Measurements from ENCODE around the gene SPTB.

SPTB gene

DNA sequence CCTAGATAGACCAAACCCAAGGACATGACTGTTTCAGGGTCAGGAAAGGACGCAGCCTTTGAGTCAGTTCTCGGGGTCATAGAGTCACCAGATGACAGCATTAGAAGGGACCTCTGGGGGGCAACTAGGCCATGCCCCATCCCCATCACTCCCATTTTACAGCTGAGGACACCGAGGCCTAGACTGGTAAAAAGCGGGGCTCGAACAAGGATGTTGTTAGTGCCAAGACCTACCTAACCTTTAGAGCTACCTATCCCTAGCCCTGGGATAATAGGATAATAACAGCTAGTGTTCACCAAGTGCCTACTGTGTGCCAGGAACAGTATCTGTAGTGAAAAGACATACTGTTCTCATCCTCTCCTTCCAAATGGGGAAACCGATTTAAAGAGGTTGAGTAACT lies 126.8 kb downstream of the SPTB start:
- DNase-seq (ENCODE audit: low read depth), result no peak

DNA sequence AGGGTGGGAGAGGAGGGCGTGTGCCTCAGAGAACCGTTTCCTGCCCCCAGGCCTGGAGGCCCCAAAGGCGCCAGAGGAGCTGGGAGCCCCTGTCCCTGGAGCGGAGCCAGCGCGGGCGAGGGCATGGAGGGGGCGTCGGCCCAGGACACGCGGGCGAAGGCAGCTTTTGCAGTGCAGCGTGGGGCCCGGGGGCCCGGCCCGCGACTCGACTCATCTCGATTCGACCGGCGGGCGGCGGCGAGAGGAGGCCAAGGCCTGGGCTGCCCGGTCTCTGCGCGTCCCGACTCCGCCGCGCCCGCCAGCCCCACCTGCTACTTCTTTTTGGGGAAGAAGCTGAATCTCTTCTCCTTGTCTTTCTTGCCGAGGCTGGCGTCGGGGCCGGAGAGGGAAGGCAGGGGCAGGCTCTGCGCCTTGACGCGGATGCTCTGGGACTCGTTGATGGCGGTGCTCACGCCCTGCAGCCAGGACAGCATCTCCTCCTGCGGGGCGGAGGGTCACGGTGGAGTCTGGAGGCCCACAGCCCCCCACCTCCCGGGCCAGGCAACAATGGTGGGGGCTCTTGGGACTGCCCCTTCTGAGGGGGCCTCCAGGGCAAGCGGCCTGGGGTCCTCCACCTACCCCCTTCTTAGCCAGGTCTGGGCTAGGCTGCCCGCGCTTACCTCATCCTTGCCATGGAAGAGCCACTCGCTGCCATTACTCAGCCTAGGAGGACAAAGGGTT lies 130.6 kb downstream of the SPTB start:
- no peak for DNase-seq (ENCODE audit: low read depth)

DNA sequence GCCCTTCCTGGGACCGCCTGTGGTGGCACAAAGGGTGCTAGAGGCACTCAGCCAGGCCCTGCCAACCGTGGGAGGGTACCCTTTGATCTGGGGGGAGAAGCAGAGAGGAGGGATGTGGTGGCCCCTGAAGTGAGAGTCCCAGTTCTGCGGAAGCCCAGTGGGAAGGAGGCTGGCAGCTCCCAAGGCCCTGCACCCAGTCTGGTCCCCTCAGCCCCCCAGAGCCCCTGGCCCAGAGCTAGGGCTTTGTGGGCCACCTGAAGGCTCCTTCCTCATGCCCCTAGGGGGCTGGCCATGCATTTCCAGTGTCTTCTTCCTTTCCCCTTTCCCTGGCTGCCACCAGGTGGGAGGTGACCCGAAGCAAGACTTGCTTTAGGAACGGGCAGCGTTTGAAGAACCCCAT lies 131.2 kb downstream of the SPTB start:
- no peak for DNase-seq (ENCODE audit: low read depth)

DNA sequence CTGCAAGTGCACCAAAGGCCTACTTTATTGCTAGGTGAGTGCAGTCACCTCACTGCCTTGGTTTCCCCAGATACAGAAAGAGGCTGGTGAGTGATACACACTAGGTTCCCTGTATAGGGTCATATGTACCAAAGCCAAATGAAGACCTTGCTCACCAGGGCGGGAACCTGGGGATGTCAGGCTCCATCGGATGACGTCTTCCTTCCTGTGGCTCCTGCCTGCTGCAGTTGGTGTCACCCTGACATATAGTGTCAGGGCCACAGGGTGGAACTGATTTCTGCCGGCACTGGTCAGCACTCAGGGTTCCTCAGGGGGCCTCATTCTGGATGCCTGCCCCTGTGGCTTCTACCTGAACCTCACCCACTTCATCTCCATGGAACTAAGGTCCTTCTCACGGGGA lies 132.4 kb downstream of the SPTB start:
- no peak for DNase-seq (ENCODE audit: low read depth)

DNA sequence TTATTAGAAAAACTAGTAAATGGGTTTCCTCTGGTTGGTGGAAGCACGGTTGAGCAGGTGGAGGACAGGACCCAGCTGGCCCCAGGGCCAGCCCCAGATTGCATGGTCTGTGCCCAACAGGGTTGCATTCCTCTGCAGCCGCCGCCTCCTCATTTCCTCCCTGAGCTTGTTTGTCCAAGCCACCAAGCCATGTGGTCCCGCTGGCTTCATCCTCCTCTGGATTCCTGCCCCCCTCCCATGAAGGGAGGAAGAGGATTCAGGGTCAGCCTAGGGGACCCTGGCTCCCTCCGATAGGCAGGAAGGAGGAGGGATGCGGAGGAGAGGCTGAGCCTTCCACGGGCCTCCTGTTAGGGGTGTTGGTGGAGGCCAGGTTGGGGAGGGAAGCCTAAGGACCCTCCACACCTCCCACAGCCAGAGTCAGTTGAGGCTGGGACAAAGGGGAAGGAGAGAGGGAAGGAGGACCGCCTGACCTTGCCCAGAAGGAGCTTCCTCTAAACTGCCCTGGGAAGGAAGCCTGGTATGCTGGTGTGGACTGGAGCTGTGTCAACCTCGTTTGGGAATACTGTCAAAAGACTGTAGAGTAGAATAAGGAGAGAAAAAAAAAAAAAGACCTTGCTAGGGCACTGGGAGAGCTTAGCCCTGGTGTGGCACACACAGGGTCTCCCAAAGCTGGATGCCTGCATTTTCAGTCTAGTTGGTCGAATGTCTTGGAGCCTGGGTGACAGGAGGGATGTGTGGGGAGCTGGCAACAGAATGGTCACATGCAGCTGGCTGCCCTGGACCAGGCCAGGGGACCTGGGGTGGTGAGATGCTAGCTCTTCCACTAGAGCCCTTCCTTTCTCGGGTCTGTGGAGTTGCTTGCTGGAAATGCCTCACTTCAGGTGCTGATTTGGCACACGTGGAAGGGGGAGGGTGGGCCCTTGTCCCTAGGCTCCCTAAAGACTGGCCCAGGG lies 133.1 kb downstream of the SPTB start:
- DNase-seq (ENCODE audit: low read depth), result no peak

DNA sequence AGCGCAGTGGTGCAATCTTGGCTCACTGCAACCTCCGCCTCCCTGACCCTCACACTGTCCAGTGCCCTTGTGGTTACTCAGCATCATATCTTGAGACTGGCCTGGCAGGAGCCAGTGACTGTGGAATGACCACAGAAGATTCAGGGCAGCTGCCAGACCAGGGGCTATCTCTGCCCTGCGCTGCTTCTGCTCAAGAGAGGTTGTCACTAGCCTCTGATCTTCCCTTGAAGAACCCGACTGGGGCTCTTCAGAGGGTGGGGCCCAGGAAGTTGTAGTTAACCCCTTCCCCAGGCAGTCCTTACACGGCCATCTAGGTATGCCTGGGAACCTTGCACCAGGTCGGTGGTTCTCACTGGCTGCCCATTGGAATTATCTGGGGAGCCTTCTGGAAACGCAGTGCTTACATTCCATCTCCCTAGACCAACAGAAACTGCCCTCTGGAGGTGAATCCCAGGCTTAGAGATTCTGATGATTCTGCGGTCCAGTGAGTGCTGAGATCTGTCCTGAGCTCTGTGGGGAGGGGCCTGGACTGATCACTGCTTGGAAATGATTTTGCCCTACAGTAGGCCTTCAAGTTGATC lies 134.1 kb downstream of the SPTB start:
- no peak for DNase-seq (ENCODE audit: low read depth)

DNA sequence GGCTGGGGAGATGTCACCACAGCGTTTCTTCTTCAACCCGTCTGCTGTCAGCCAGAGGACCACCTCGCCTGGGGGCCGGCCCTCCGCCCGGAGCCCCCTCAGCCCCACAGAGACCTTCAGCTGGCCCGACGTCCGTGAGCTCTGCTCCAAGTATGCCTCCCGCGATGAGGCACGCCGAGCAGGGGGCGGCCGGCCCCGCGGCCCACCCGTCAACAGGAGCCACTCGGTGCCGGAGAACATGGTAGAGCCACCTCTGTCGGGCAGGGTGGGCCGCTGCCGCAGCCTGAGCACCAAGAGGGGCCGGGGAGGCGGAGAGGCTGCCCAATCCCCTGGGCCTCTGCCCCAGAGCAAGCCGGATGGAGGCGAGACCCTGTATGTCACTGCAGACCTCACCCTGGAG lies 136.6 kb downstream of the SPTB start:
- DNase-seq (ENCODE audit: low read depth), result no peak

DNA sequence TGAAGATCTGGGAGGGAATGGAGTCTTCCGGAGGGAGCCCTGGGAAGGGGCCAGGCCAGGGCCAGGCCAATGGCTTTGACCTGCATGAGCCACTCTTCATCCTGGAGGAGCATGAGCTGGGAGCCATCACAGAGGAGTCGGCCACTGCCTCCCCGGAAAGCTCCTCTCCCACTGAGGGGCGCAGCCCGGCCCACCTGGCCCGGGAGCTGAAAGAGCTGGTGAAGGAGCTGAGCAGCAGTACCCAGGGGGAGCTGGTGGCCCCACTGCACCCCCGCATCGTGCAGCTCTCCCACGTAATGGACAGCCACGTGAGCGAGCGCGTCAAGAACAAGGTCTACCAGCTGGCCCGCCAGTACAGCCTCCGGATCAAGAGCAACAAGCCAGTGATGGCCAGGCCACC lies 137.7 kb downstream of the SPTB start:
- DNase-seq (ENCODE audit: low read depth), result no peak

DNA sequence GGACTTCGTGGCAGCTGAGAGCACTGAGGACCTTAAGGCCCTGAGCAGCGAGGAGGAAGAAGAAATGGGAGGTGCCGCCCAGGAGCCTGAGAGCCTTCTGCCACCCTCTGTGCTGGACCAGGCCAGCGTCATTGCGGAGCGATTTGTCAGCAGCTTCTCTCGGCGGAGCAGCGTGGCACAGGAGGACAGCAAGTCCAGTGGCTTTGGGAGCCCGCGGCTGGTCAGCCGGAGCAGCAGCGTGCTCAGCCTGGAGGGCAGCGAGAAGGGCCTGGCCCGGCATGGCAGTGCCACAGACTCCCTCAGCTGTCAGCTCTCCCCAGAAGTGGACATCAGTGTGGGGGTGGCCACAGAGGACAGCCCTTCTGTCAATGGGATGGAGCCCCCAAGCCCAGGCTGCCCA lies 138.5 kb downstream of the SPTB start:
- no peak for DNase-seq (ENCODE audit: low read depth)

DNA sequence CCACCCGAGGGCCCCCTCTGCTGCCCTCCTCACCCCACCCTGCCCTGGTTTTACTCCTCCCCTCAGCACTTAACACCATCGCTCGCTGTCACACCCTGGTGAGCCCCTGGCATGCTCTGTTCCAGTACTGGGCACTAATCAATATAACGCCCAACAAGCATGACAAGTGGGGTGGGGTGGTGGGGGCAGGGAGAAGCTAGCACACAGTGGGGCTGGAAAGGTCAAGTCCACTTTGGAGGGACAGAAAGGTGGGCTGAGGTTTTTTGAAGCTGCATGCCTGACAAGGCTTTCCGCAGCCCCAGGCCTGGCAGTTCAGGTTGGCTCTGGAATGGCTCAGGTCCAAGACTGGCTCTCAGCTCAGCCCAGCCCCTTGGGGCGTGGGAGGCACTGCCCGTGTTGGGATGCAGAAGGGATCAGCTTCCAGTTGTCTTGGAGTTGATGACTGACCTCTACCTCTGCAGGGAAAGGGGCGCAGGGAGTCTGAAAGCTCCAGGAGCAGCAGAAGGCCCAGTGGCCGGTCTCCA lies 141.4 kb downstream of the SPTB start:
- DNase-seq (ENCODE audit: low read depth), result no peak

DNA sequence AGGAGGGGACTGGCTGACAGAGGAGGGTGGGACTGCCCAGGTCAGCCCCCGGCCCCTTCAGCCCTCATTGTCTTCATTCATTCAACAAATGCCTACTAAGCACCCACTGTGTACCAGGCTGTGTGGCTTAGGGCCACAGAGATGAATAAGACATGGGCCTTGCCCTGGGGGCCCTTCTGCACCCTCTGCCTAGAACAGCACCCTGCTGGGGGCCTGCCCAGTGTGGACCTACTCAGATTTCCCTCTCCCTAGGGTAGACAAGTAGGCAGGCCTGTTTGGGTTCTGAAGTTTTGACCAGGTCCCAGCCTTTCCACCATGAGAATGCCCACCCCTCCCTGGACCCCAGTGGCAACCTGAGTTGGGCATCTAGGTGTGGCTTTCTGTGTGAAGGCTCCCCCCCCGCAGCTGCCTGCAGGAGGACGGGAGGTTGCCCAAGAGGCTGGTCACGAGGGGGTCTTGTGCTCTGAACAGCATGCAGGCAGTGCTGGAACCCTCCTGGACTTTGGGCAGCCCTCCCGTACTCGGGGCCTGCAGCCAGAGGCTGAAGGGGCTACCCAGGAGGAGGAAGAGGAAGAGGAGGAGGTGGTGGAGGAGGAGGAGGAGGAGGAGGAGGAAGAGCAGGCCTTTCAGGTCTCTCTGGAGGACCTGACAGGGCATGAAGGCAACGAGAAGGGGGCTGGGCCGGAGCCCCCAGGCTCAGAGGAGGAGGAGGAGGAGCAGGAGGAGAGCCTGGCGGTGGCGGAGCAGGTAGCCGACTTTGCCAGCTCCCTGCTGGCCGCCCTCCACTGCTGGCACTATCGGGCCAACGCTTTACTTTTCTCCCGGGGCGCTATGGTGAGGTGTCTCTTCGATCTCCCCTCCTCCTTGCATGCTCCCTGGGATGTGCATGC lies 142.1 kb downstream of the SPTB start:
- no peak for DNase-seq (ENCODE audit: low read depth)

DNA sequence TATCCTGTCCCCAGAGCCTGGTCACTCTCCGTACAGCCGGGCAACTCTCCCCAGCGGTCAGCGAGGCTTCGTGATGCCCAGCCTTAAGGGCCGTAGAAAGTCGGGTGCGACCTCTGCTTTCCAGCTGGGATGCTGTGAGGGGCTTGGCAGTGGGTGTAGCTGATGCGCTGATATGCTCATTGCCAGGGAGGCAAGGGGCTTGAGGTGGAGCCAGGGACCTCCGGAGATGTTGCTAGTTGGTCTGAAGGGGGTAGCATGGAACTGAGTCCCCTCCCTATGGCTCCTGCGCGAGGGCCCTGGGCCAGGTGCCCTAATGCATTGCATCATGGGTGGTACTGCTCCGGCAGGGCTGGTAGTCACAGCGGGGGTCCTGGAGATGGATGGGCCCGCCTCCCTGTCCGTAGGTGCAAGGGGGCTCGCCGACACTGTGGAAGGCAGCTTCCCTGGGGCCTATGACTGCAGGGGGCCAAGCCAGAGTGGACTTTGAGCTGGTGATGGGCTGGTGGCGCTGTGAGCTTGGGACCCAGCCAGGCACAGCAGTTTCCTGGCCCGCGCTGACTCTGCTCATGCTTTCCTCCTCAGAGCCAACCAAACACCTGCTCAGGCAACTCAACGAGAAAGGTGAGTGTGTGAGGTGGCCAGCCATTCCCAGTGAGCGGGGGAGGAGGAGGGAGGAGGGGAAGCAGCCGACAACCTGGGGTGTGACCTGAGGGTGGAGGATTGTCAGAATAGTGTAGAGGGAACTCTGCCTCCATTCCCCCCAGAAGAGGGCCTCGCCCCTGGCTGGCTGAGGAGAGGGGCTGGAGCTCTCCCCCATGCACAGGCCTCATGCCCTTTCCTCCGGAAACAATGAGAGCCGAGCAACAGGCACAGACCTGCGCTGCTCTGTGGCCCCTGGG lies 143.2 kb downstream of the SPTB start:
- DNase-seq (ENCODE audit: low read depth), result no peak

DNA sequence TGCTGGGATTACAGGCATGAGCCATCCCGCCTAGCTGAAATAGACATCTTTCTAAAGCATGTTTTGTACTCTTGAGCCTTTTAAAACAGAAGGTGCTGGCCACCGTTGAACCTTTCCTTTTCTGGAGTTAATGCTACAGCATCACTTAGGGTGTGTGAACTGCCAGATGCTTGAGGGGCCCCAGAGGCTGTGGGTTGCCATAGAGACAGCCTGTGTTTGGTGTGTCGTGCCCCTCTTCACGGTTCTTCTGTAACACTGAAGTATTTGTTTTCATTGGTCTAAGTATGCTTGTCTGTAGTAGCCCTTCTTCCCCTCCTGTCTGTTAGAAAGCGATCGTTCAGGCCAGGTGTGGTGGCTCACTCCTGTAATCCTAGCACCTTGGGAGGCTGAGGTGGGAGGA lies 144.7 kb downstream of the SPTB start:
- DNase-seq (ENCODE audit: low read depth), result no peak

DNA sequence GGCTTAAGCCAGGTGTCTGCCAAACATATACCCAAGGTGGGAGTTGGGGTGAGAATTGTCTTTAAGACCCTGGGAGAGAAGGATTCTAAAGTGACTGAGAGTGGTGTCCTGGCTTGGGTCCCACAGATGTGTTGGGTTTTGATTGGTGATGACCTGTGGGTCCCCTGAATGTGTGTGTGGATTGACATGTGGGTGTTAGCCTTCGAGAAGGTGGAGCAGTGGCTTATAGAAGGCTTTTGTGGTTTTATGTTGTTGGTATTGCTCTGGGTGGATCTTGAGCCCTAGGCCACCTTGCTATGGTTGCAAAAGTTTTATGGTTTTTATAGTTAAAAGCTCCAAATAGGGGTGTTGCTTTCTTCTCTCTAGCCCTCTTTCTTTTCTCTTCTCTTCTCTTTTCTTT lies 145.8 kb downstream of the SPTB start:
- DNase-seq (ENCODE audit: low read depth), result no peak

DNA sequence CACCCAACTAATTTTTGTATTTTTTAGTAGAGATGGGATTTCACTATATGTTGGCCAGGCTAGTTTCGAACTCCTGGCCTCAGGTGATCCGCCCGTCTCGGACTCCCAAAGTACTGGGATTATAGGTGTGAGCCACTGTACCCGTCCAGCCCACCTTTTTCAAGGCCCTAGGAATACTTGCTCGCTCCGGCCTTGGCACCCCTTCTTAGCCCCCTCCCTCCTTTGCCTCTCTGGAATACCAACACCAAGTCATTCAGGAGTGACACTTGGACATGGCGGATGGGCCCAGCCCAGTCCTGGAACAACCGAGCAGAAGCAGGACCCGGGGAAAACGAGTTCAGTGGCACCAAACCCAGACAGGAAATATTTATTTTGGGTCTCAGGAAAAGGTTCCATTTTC lies 146.4 kb downstream of the SPTB start:
- DNase-seq (ENCODE audit: low read depth), result no peak

DNA sequence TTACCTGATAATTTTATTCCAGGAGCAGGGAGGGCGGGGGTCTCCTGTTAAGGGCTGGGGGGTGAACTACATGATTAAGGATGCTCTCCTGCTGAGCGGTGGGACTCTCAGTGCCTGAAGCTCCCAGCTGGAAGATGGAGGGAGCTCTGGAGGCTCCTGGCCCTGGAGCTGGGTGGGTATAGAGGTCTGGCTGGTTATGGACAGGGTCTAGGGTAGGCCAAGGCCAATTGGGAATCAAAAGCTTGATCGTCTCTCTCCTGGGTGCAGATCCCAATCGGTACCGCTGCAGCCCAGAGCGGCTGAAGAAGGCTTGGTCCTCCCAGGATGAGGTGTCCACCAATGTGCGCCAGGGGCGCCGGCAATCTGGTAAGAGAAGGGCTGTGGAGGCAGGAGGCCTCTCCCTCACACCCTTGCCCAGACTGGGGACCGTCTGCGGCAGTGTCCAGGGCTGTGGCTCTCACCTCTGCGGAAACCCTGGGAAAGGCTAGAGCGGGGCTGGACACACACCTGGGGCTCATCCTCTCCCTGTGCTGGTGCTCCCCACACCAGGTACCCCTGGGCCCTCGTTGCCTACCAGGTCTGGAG lies 147.1 kb downstream of the SPTB start:
- no peak for DNase-seq (ENCODE audit: low read depth)

DNA sequence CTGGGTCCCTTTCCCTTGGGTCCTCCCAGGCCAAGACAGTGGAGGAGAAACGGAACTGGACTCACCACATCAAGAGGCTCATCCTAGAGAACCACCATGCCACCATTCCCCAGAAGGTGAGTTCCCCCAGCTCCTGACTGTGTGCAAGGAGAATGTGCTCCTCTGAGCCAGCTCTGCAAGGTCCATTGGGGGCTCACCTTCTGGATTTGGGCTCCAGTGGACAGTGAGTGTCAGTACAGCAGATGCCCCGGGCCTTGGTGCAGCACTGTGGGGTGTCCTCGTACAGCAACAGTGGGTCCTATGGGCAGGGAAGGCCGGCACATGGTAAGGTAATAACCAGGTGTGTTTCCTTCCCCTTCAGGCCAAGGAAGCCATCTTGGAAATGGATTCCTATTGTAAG lies 147.6 kb downstream of the SPTB start:
- DNase-seq (ENCODE audit: low read depth), result no peak

DNA sequence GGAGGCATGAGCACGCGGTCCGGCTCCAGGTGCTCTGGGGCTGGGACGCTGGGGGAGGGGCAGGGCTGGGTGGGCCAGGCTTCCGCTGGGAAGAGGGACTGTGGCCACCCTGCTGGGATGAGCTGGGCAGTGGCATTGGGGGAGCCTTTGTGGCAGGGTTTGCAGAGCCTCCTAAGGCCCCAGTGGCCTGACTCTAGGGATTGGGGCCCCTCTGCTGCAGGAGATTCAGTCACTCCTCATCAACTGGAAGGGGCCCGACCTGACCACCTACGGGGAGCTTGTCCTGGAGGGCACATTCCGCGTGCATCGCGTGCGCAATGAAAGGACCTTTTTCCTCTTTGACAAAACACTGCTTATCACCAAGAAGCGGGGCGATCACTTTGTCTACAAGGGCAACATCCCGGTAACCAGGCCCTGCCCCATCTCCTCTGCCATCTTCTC lies 148.5 kb downstream of the SPTB start:
- DNase-seq (ENCODE audit: low read depth), result no peak

DNA sequence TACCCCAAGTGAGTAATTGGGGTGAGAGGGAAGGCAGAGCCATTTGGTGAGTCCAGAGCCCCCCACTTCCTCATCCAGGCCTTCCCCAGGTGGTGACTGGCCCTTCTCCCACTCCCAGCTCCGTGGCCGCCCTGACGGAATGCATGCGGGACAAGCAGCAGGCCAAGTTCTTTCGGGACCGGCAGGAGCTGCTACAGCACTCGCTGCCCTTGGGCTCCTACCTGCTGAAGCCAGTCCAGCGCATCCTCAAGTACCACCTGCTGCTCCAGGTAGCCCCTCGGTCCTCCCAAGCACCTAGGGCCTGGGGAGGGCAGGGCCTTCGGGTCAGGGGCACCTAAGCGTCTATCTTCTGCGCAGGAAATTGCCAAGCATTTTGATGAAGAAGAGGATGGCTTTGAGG lies 149.0 kb downstream of the SPTB start:
- no peak for DNase-seq (ENCODE audit: low read depth)

DNA sequence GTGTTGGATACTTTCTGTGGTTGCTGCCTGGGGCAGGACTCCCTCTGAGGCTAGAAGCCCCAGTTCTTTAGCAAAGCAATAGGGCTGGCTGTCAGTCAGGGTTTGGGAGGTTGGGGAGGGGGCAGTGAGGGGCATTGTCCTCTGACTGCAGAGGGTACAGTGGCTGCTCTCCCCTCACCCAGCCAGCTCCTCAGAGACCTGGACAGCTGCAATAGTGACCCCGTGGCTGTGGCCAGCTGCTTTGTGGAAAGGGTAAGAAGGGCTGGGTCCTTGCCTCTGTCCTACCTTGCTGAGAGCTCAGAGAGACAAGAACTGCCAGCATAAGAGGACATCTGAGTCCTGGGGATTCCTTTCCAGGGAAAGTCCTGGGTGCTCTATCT lies 149.7 kb downstream of the SPTB start:
- no peak for DNase-seq (ENCODE audit: low read depth)

All from stimulated activated CD8-positive, alpha-beta memory T cell treated with anti-CD3 and anti-CD28 coated beads, Interleukin-15, amount 100 ng/mL, for 1 hour (primary cell).